Panc1 (cell line): ENCODE results near the gene HMOX1. TPM values are rescaled to one million over a fixed set of nuclear protein-coding genes. Genes with fewer than 3 reads are reported as not detected.

ENCODE experiments used
- ATAC-seq: fragments of 200-7000 bp; cut with Tn5 transposase; 2 replicates; pipeline ENCODE4 v1.9.1; 2020; ENCODE audit warnings: mild to moderate bottlenecking, moderate library complexity
- BruUV-seq: library from RNA; stranded (reverse); fragments of 400-500 nt; replicated peaks from 2 replicates; lab custom pipeline; 2021; lab: Mats Ljungman, UMichigan
- CTCF ChIA-PET: fragments of 300-600 bp; sonication (Branson Sonifier 250); formaldehyde crosslinking; loops from one replicate; lab custom pipeline; 2022; ENCODE audit warnings: antibody characterized with exemption; lab: Charles Lee
- POLR2A ChIA-PET: fragments of 300-600 bp; sonication (Branson Sonifier 250); formaldehyde crosslinking; loops from one replicate; lab custom pipeline; 2022; ENCODE audit warnings: antibody characterized with exemption; lab: Charles Lee
- DNase-seq: peaks from one replicate; pipeline ENCODE4 v3.0.0-alpha.2; 2010; ENCODE audit warnings: low read depth, low spot score
- H3K27ac ChIP-seq: 2 replicates; pipeline ENCODE4 v1.5.1; 2011; ENCODE audit warnings: mild to moderate bottlenecking, low read length, inconsistent platforms
- H3K27me3 ChIP-seq: fragments of 200-500 bp; sonication (Bioruptor generic); 2 replicates; pipeline ENCODE4 v1.6.0; 2014; ENCODE audit warnings: low read length, inconsistent platforms; ENCODE audit not compliant: control insufficient read depth, insufficient read depth
- H3K36me3 ChIP-seq: fragments of 200-500 bp; sonication (Bioruptor generic); 2 replicates; pipeline ENCODE4 v1.5.1; 2014; ENCODE audit warnings: inconsistent platforms, mild to moderate bottlenecking, low read length, moderate library complexity; ENCODE audit not compliant: control insufficient read depth, insufficient read depth
- H3K4me1 ChIP-seq: 2 replicates; pipeline ENCODE4 v1.5.1; 2011; ENCODE audit warnings: inconsistent platforms, mild to moderate bottlenecking, low read length, moderate library complexity; ENCODE audit not compliant: control insufficient read depth, insufficient read depth
- H3K4me3 ChIP-seq, 2 experiments: 2 replicates each; pipeline ENCODE4 v1.5.1; 2011 to 2012; ENCODE audit warnings: low read depth in 2 of 2, low read length in 2 of 2, mild to moderate bottlenecking in 2 of 2, inconsistent platforms in 1 of 2, moderate library complexity in 1 of 2
- H3K9me3 ChIP-seq: fragments of 200-500 bp; sonication (Bioruptor generic); 2 replicates; pipeline ENCODE4 v1.5.1; 2014; ENCODE audit warnings: low read depth, mild to moderate bottlenecking, inconsistent platforms, low read length, moderate library complexity; ENCODE audit not compliant: control insufficient read depth, insufficient read depth
- POLR2AphosphoS5 ChIP-seq: IDR thresholded peaks from 2 replicates; pipeline ENCODE4 v1.6.1; 2012; ENCODE audit warnings: mild to moderate bottlenecking, low read depth, low read length, moderate library complexity
- REST ChIP-seq, 2 experiments: IDR thresholded peaks; 2 replicates each; pipeline ENCODE4 v1.6.1; 2011 to 2012; ENCODE audit warnings: low read depth in 2 of 2, control low read depth in 1 of 2, low read length in 1 of 2, mild to moderate bottlenecking in 1 of 2, moderate library complexity in 1 of 2; ENCODE audit not compliant: insufficient read depth in 1 of 2
- SIN3A ChIP-seq: IDR thresholded peaks from 2 replicates; pipeline ENCODE4 v1.6.1; 2012; ENCODE audit warnings: low read depth, mild to moderate bottlenecking, low read length, moderate library complexity, borderline replicate concordance; ENCODE audit not compliant: insufficient read depth
- TCF7L2 ChIP-seq: IDR thresholded peaks from 2 replicates; pipeline ENCODE4 v1.6.1; 2011; ENCODE audit warnings: mild to moderate bottlenecking, low read depth, low read length, inconsistent platforms
- in situ Hi-C: cut with HindIII; loops from 2 replicates; pipeline ENCODE4 v1.10.0; 2016; ENCODE audit warnings: low sequenced_read_pairs, low pct_unique_long_range_greater_than_20kb
- intact Hi-C: fragments of 100-400 bp; cut with micrococcal nuclease; formaldehyde crosslinking; loops from one replicate; pipeline ENCODE4 v1.10.0; 2022; ENCODE audit not compliant: unreplicated experiment
- total RNA-seq: library from RNA; stranded (reverse); gene quantifications from one replicate; pipeline ENCODE4 v1.2.1, GENCODE V29; 2021; ENCODE audit not compliant: unreplicated experiment
- TF ChIP-seq, protein P1 (sequence below): fragments of 450-650 bp; IDR thresholded peaks from 2 replicates; pipeline ENCODE4 v1.5.1; 2017; ENCODE audit warnings: mild to moderate bottlenecking

HMOX1 gene
- total RNA-seq, 1 experiment from 2014 or later = 105 TPM

DNA sequence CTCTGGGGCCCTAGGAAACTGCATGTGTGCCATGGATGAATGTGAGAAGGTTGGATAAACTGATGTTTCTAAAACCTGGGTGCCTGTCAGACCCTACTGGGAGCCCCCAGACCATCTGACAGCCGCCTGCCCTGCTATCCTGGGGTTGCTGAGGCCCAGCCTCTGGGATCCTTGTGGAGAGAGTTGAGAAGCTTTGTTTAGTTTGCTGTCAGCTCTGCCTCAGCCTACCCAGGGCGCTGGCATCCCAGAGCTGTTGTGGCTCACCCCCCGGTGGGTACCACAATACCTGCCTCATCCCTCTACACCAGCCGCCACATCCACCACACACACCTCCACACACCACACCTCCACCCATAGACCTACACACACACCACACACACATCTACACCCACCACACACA lies 38.5 kb upstream of the HMOX1 start:
- H3K9me3 ChIP-seq = no peaks in the 10 kb centered on the region
- POLR2A ChIA-PET = no interaction called here
- intact Hi-C loops = no loop called here
- CTCF ChIA-PET = no interaction called here
- no peak overlapping the region for H3K27ac ChIP-seq
- ATAC-seq (peak; percentile 29), DNase-seq (no peak)
- H3K27me3 ChIP-seq = no peaks in the 10 kb centered on the region
- no peaks in the 10 kb centered on the region for H3K36me3 ChIP-seq
- in situ Hi-C loops = no loop called here
- no peaks in the 10 kb centered on the region for H3K4me1 ChIP-seq
- TF ChIP-seq SIN3A = no peak
- TF ChIP-seq, protein P1, sequence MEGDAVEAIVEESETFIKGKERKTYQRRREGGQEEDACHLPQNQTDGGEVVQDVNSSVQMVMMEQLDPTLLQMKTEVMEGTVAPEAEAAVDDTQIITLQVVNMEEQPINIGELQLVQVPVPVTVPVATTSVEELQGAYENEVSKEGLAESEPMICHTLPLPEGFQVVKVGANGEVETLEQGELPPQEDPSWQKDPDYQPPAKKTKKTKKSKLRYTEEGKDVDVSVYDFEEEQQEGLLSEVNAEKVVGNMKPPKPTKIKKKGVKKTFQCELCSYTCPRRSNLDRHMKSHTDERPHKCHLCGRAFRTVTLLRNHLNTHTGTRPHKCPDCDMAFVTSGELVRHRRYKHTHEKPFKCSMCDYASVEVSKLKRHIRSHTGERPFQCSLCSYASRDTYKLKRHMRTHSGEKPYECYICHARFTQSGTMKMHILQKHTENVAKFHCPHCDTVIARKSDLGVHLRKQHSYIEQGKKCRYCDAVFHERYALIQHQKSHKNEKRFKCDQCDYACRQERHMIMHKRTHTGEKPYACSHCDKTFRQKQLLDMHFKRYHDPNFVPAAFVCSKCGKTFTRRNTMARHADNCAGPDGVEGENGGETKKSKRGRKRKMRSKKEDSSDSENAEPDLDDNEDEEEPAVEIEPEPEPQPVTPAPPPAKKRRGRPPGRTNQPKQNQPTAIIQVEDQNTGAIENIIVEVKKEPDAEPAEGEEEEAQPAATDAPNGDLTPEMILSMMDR = no peak
- no peak for TF ChIP-seq TCF7L2
- TF ChIP-seq POLR2AphosphoS5 = no peak
- TF ChIP-seq REST (IDR thresholded peaks at IDR 0.05; ENCODE audit: insufficient read depth in 1 of 2, low read depth in 2 of 2, low read length in 1 of 2) = no peak
- H3K4me3 ChIP-seq = no peak overlapping the region
- BruUV-seq = no TSS peak

- in situ Hi-C loops = no loop called here
- H3K27ac ChIP-seq = no peak overlapping the region
- no TSS peak for BruUV-seq
Measured at GRCh38 chr22:35343664-35344550, 37.0 kb upstream of the HMOX1 start.

More at GRCh38 chr22:35343664-35344550, 37.0 kb upstream of the HMOX1 start:
- DNase-seq = no peak
- intact Hi-C loops = no loop called here
- Histone ChIP-seq H3K36me3 (no peaks in the 10 kb centered on the region), H3K4me1 (no peaks in the 10 kb centered on the region), H3K27me3 (no peaks in the 10 kb centered on the region), H3K9me3 (no peaks in the 10 kb centered on the region), H3K4me3 (no peak overlapping the region)
- CTCF ChIA-PET = no interaction called here
- TF ChIP-seq TCF7L2 = no peak
- TF ChIP-seq, protein P1 = no peak
- TF ChIP-seq POLR2AphosphoS5 = no peak
- ATAC-seq = no peak
- POLR2A ChIA-PET = no interaction called here
